Measurements from ENCODE around the gene SHOC2. TPM values are rescaled to one million over a fixed set of nuclear protein-coding genes. Genes with fewer than 3 reads are reported as not detected.

The SHOC2 gene
- total and polyA plus RNA-seq, 2 of the 8 experiments (the other 6 are each of a cell fraction or from before 2014, with no cell fraction given), result 7.6 to 28.2 TPM

GRCh38 chr10:110872984-110873923 lies 46.1 kb upstream of the SHOC2 start:
- Histone ChIP-seq H3K4ac (replicated peaks; ENCODE audit: insufficient read length, low read depth, low read length) (no peak overlapping the region), H2BK5ac (ENCODE audit: low read depth, low read length) (no peak overlapping the region), H2BK20ac (ENCODE audit: low read length) (no peak overlapping the region), H3K36me3 (ENCODE audit: control insufficient read depth in 2 of 4, insufficient read depth in 4 of 4, low read length in 3 of 4) (peaks cover 0 to 6% (median 0%) of the 10 kb centered on the region in 4 experiments; a peak in 2 of 8 replicates), H2AK5ac (ENCODE audit: low read depth, low read length) (no peak overlapping the region), H3K27ac (ENCODE audit: low read depth, low read length) (0 out of 2 replicates have a peak overlapping the region, but pooled peaks have one; percentile 77), H4K91ac (replicated peaks; ENCODE audit: insufficient read length, low read length) (no peak overlapping the region), H2BK15ac (ENCODE audit: low read length) (no peak overlapping the region), H3K4me1 (replicated peaks in 1 of 4; ENCODE audit: control insufficient read depth in 3 of 4, insufficient read depth in 4 of 4, low read length in 3 of 4) (peaks cover 4 to 9% (median 8%) of the 10 kb centered on the region in 4 experiments), H3K4me2 (ENCODE audit: insufficient read depth in 1 of 2, low read depth in 2 of 2, low read length in 2 of 2) (peak overlapping the region; percentile 81 to 83), H4K5ac (ENCODE audit: insufficient read length, low read depth, low read length) (peak overlapping the region; percentile 28), H3K23me2 (ENCODE audit: low read depth, low read length) (peaks cover 2% of the 10 kb centered on the region; the same call in 1 of the 2 replicates), H3K56ac (replicated peaks; ENCODE audit: insufficient read length, low read depth, low read length) (no peak overlapping the region), H2BK120ac (replicated peaks; ENCODE audit: low read depth, low read length) (no peak overlapping the region), H3K23ac (ENCODE audit: insufficient read length) (no peak overlapping the region), H3K79me1 (ENCODE audit: low read depth, low read length) (no peaks in the 10 kb centered on the region; the same call in 1 of the 2 replicates), H3K9me3 (ENCODE audit: insufficient read depth in 2 of 2, low read depth in 1 of 2, low read length in 1 of 2) (no peaks in the 10 kb centered on the region), H3K79me2 (ENCODE audit: control insufficient read depth in 1 of 2, insufficient read depth in 2 of 2, low read length in 2 of 2) (peaks cover 0 to 11% of the 10 kb centered on the region in 2 experiments; a peak in 2 of 4 replicates), H3K9ac (replicated peaks in 1 of 4; ENCODE audit: extremely low read depth in 1 of 4, low read depth in 3 of 4, low read length in 3 of 4) (peak overlapping the region; percentile 62 to 88 (median 70)), H4K8ac (ENCODE audit: extremely low read depth, insufficient read depth, low read length) (no peak overlapping the region), H2BK12ac (ENCODE audit: low read depth, low read length) (no peak overlapping the region), H2AFZ (ENCODE audit: low read length) (0 out of 2 replicates have a peak overlapping the region, but pooled peaks have one; percentile 43), H3K27me3 (replicated peaks in 1 of 4; ENCODE audit: control insufficient read depth in 3 of 4, extremely low read depth in 1 of 4, insufficient read depth in 3 of 4, low read length in 3 of 4) (no peaks in the 10 kb centered on the region), H4K20me1 (replicated peaks in 1 of 2; ENCODE audit: control insufficient read depth in 1 of 2, insufficient read depth in 2 of 2, low read length in 2 of 2) (no peaks in the 10 kb centered on the region), H3K4me3 (ENCODE audit: extremely low read depth in 1 of 4, insufficient read depth in 2 of 4, low read depth in 3 of 4, low read length in 4 of 4) (peak overlapping the region; percentile 50 to 74 (median 64)), H3K14ac (ENCODE audit: insufficient read length) (no peak overlapping the region), H3K18ac (ENCODE audit: extremely low read depth, low read length) (no peak overlapping the region; the same call in 1 of the 2 replicates)
- POLR2A ChIA-PET (ENCODE audit: partially characterized antibody), result interaction anchor here (0.8 to 1.5 kb wide), 6 partner anchors 12 to 569 kb away, joined by 3 to 5 read pairs (median 4); partner anchors contain the start of genes BBIP1, SHOC2 and SMNDC1
- FAIRE-seq (no peak), DNase-seq (ENCODE audit: low read depth in 1 of 2, low spot score in 2 of 2) (no peak)
- WGBS, 2 experiments (ENCODE audit: extremely low coverage in 1 of 2, insufficient coverage in 1 of 2, insufficient read length in 1 of 2, insufficient replicate concordance in 2 of 2, low coverage in 1 of 2, low lambda C conversion rate in 2 of 2, missing lambda C conversion rate in 1 of 2), result 42 to 100% methylated on average over 1 to 16 of the region's 16 CpGs
- CTCF ChIA-PET (ENCODE audit: partially characterized antibody), result interaction anchor here (0.6 to 1.3 kb wide), 4 partner anchors 16 to 273 kb away, joined by 3 read pairs; no protein-coding TSS in a partner anchor
- no peak for TF ChIP-seq ZNF274 (IDR thresholded peaks at IDR 0.05; ENCODE audit: borderline replicate concordance, extremely low read depth, low read length)
- TF ChIP-seq SP1 (IDR thresholded peaks at IDR 0.05; ENCODE audit: low read depth, low read length), result no peak
- no peak for TF ChIP-seq CEBPB (IDR thresholded peaks at IDR 0.05; ENCODE audit: low read depth, low read length)
- no peak for TF ChIP-seq CBX8 (IDR thresholded peaks at IDR 0.05; ENCODE audit: borderline replicate concordance, low read depth, low read length)
- no peak for TF ChIP-seq TBP (IDR thresholded peaks at IDR 0.05; ENCODE audit: low read depth, low read length)
- TF ChIP-seq ASH2L (IDR thresholded peaks at IDR 0.05; ENCODE audit: low read length), result no peak
- no peak for TF ChIP-seq BRCA1 (IDR thresholded peaks at IDR 0.05; ENCODE audit: low read depth, low read length)
- TF ChIP-seq POU5F1 (IDR thresholded peaks at IDR 0.05; ENCODE audit: low read depth, low read length), result no peak
- no peak for TF ChIP-seq CHD2 (IDR thresholded peaks at IDR 0.05; ENCODE audit: low read length)
- TF ChIP-seq RFX5 (IDR thresholded peaks at IDR 0.05; ENCODE audit: borderline replicate concordance, low read depth, low read length), result no peak
- no peak for TF ChIP-seq PHF8 (conservative IDR thresholded peaks at IDR 0.05; ENCODE audit: low read depth, low read length)

Measured in H1 (cell line).